GM19238 (cell line): ENCODE results near the gene TBC1D5.
"Not testable (repeated sequence)": the region's sequence is repeated elsewhere in the genome, so short reads cannot be mapped to it uniquely, and the experiment has no call there.

Experiments
- DNase-seq: peaks from one replicate; pipeline ENCODE4 v3.0.0; 2011; ENCODE audit warnings: low spot score; ENCODE audit not compliant: insufficient read length

Gene TBC1D5

DNA sequence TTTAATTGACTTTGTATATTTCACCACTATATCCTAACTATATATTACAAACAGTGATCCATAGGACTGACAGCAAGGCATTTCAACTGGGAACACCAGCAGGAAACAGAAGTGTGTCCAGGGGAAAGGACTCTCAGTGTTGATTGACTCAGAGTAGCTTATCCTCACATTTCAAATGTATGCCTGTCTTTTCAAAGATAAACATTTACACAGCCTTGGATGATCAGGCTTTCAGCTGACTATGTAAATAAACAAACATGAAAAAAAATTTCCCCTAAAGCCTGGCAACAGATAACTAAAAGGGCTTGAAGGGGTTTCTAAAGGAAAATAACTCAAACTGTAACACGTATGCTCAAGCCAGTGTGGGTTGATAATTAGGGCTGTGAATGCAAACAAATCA, 321.8 kb downstream of the TBC1D5 start:
- DNase-seq, result no peak

DNA sequence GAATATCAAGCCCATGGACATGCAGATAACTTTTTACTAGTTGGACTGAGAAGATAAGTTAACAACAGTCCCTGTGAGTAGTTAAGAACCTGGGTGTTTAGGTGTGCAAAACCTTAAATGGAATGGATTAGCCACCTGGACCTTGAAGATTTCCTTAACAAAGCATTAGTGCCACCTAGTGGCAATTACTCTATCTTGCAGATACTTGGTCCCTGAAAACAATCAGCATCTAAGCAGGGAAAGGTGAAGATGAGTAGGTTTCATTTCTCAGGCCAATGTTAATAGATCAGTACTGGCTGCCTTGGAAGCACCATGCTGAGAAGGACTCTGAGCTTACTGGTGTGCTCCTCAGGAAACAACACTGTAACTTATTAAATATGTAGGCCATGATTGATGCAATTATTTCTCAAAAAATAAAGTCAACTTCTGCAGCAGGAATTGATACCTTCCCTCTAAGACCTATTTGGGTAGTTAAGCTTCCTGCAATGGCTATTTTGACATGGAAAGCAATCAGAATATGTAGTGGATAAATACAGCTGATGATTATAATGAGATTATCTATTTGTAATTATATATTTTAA, 329.4 kb downstream of the TBC1D5 start:
- DNase-seq, result no peak

DNA sequence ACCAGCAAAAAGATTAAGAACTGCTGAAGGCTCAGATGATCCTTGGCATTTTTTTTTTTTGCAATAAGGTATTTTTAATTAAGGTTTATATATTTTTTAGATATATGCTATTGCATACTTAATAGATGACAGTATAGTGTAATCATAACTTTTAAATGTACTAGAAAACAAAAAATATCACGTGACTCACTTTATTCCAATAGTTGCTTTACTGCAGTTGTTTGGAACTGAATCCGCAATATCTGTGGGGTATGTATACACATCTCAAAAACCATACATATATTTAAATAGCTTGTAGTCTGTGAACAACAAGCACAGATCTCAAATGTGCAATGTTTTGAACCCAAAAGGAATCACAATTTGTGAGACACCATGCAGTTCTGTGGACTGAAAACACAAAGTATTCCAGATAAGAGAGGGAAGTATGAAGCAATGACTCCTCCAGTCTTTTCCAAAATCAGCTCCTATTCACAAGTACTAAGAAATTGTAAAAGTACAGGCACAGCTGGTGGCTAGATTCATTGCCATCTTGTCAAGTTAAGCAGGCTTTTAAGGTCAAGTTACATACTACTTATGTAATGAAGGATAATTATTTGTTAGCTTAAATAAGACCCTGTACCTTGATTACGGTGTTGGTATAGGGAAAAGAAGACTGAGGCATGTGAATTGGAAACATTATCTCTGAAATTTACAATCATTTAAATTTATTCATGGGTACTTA, 331.1 kb downstream of the TBC1D5 start:
- no peak for DNase-seq

DNA sequence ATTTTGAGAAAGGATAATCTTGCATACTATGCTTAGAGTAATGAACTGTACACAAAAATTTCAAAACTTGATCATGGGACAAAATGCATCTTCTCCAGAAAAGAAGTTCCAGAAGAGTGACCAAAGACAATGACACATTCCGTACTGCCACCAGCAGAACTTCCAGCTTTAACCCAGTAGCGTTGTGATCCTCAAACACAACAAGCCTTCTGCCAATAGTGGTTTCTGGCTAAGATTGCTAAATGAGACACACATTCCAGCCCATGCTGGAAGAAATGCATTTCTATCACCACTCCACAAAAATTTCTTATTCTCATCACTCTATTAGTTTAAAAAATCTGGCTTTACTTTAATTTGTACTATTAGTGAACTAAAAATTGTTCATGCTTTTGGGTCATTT, 334.9 kb downstream of the TBC1D5 start:
- no peak for DNase-seq

DNA sequence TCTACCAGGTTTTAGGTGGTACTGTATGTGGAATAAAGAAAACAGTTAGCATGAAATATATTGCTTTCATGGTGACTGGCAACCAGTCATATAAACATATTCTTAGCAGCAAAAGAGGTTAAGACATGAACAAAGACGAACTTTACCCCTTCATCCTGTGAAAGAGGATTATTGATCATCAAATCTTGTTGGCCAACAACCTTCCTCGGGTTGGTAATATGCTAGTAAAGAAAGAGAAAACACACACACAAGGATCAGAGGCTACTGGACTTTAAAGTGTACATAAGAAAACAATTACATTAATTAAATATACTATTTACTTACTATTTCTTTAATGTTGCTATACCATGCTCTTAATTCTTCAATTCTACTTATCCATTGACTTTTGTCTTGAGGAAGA, 337.9 kb downstream of the TBC1D5 start:
- no peak for DNase-seq

DNA sequence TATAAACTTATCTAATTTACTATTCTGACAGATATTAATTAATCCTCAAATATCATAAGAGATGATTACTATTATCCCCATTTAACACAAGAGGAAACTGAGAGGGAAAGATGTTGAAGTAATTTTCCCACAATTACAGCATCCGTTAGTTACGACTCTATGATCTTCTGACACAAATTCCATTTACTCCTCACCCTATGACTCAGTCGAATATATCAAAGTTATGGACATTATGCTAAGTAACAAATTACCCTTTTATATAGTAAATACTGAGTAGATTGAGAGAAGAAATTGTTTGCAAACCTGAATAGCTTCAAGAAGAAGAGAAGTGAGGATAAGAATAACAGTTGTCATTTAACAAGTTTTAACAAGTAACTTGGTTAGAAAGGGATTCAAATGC, 340.0 kb downstream of the TBC1D5 start:
- DNase-seq, result no peak

DNA sequence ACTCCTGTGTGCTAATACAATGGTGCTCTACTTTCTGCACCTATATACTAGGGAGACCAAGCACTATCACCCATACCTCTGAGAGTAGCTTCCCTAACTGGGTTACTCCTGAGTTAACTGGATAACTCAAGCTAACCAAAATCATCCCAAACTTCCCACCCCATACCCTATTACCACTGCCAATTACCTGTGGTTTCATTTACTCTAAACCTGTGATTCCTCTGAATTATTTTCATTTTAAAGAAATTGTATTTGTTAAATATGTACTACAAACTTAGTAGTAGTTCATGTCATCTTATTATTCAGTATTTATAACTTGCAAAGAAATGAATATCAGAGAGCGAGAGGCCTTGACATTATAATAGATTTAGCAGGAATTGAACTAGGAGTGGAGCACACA, 340.5 kb downstream of the TBC1D5 start:
- DNase-seq, result no peak

DNA sequence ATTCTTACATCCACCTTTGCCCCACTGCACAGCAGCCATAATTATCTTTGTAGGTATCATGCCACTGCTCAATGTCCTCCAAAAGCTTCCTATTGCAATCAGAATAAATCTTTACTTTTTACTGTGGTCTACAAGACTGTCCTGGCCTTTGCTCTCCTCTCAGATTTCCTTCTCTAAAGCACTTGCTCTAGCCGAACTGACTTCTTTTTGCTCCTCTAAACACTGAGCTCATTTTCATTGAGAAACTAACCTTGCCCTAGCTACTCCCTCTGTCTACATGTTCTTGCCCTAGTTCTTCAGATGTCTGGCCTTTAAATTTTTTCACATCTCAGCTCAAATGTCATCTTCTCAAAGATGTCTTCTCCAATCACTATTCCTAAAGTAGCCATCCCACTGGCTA, 342.8 kb downstream of the TBC1D5 start:
- DNase-seq, result no peak

DNA sequence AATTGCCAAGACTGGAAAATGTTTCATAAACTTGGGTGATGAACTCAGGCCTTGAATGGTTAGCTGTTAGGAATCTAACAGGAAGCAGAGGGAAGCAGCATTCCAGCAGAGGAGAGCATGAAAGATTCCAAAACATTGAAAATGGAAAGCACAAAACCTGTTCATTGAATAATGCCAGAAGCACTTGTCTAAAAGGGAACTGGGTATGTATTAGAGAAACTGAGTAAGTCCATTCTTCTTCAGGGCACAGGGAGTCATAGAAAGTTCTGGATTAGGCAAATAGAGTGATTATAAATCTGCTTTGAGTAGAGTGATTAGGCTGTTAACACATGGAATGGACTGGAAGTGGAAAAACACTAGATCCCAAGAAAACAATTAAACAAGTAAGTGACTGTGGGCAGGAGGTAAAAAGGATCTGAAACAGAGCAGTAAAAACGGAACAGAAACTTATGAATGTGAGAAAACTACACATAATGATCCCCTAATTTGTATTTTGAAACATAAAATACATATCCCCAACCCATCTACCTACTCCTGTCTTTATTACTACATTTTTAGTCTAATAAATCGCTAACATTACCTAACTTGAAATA, 343.4 kb downstream of the TBC1D5 start:
- no peak for DNase-seq

DNA sequence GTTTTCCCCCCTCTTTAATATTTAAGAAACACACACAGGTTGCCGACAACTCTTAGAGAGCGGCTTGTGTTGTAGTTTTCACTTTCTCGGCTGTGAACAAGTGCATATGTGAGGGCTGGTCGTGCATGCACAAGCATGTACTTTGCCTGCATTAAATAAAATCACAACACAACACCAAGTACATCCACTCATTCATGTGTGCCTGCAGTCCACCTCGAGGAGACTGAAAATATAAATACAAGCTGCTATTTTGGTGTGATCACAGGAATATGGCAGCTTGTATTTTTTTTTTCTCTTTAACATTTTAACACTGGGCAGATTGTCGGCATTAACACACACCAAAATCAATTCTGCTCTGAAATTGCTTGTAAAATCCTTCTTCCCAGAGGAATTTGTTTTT, 346.4 kb downstream of the TBC1D5 start:
- no peak for DNase-seq

DNA sequence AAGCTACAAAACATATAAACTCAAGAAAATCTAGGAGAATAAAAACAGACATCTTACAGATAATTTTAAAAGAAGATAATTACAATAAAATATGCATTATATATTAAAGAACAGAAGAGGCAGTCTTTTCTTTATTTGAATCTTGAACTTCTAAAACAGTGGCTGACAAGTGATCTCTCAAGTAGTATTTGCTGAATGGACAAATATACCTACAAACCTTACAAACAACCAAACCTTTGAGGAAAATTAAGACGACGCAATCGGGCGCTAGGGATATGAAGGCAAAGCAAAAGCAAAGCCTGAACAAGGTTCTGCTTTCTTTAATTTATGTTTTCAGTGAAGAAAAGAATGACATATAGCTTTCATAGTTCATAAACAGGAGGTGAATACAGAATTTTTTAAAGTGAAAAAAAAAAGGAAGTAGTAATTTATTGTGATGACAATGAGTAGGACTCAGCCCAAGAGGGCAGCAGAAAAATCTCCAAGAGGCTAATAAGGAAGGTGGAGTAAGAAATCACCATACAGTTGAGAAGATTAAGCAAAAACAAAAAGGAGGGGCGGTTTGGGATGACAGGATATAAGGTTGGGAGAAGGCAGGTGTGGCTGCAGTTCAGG, 347.8 kb downstream of the TBC1D5 start:
- no peak for DNase-seq

DNA sequence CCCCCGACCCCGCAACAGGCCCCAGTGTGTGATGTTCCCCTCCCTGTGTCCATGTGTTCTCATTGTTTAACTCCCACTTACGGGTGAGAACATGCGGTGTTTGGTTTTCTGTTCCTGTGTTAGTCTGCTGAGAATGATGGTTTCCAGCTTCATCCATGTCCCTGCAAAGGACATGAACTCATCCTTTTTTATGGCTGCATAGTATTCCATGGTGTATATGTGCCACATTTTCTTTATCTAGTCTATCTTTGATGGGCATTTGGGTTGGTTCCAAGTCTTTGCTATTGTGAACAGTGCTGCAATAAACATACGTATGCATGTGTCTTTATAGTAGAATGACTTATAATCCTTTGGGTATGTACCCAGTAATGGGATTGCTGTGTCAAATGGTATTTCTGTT, 349.9 kb downstream of the TBC1D5 start:
- DNase-seq, result not testable (repeated sequence)

DNA sequence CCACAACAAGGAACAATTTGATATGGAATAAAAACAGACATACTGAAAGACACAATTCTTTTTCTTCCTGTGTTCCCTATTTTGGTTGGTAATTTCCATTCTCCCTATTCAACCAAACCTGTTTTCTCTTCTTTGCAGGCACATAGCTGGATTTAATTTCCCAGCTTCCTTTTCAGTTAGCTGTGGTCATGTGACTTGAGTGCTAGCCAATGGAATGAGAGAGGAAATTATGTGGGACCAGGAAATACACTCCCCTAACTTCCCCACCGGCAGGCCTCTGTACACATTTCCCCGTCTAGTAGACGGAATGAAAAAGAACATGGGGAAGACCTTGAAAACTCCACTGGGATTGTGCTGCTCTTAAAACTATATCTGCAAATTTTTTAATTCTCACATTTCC, 351.6 kb downstream of the TBC1D5 start:
- DNase-seq, result no peak

DNA sequence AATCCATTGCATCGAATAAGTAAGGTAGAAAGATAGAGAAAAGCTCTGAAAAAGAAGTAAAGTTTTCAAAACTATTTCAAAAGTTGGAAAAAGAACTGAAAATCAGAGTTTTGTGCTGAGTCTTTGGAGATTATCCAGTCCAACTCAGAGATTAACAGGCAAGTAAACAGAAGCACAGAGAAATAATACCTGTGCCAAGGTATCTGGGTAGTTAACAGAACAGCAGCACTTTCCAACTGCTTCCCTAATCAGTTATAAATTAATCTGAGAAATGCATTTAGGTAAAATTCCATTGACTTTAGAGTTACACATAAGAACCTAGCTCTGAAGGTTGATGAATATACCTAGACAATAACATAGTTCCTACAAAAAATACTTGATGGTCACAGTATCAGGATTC, 355.3 kb downstream of the TBC1D5 start:
- no peak for DNase-seq

DNA sequence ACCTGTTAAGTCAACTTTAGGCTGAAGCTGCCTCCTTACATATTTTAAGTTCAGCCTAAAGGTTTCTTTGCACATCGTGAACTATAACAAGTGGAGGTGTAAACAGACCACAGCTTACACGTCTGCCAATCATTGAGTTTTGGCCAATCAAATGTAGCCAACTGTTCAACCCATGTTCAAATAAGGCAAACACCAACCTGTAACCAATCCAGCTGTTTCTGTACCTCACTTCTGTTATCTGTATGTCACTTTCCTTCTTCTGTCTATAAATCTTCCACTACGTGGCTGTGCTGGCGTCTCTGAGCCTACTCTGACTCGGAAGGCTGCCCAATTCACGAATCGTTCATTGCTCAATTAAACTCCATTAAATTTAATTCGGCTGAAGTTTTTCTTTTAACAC, 356.0 kb downstream of the TBC1D5 start:
- DNase-seq, result no peak

DNA sequence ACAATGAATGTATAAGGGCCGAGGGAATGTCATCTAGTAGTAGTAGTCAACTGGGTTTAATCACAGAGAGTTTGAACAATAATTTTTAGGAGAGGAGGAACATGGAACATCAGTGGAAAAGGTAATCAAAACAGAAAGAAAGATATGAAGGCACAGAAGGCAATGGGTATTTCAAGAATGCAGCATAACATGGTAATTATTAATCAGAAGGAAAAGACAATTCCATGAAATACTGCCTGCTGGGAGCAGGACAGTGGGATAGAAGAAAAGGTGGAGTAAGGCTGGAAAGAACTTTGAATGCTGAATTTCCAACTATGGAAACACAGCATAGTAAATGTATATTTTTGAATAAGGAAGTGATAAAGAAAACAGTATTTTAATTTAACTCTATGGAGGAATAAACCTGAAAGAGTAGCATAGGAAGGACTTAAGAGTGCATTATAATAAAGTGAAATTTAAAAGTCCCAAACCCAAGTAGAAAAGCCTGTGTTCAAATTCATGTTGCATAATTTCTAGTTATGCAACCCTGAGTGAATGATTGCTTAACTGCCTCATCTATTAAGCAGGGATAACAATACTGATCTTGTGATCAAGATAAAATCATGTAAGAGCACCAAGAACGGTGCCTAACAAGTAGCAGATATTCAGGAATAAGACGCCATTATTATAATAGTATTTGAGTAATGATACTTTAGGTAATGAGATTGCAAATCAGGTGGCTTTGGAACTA, 357.7 kb downstream of the TBC1D5 start:
- no peak for DNase-seq

DNA sequence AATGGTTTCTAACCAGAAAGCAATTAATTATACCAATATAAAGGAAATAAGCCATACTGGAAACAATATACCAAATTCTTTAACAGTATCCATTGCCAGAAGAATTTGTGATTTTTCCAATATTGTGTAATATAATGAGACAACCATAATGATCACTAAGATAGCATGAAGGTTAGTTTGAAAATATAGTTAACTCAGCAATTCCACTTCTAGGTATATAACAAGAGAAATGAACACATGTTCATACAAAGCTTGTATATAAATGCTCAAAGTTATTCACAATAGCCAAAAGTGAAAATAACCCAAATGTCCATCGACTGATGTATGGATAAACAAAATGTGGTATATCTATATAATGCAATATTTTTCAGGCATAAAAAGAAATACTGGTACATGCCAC, 369.1 kb downstream of the TBC1D5 start:
- DNase-seq, result no peak

DNA sequence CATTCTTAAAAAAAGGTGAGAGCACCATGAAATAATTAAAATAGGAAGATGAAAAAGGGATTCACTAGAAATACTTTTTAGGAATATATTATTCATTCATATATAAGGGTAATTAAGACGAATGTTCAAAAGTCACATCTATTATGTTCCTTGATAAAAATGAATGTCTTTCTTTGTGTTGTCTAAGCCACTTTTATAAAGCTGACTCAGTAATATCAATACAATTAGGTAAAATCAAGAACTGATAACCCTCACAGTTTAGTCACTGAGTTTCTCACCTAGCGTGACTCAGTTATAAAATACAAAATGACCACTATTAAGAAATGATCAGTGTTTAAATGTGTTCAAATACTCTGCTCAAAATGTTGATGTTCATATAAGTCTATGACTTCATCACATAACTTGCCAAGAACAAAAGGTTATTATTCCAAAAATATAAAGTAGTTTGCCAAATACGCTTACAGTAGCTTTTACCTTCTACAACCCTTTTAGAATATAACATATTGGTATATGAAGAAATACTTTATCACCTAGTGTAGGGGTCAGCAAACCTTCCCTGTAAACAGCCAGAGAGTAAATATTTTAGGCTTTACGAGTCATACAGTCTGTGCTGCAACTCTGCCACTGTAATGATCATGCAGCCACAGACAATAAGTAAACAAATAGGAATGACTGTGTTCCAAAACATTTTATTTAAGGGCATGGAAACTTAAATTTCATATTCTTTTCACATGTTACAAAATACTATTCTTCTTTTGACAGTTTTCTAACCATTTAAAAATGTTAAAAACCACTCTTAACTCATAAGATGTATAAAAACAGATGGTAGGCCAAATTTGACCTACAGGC, 369.8 kb downstream of the TBC1D5 start:
- no peak for DNase-seq

DNA sequence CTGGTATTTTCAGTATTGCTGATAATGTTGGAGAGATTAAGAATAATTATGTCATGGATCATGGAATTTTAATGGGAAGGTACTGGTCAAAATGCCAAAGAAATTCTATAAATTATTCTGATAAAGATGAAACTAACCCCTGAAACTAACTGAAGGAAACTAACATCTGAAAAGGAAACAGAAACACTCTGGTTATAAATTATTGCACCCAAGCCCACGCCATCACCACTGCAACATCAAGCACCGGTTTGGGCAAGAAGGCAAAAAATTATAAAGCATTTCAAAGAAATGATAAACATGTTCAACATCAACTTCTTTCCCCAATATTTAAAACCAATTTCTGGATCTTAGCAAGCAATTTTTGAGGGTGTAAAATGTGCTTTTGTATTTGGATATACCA, 372.5 kb downstream of the TBC1D5 start:
- no peak for DNase-seq

DNA sequence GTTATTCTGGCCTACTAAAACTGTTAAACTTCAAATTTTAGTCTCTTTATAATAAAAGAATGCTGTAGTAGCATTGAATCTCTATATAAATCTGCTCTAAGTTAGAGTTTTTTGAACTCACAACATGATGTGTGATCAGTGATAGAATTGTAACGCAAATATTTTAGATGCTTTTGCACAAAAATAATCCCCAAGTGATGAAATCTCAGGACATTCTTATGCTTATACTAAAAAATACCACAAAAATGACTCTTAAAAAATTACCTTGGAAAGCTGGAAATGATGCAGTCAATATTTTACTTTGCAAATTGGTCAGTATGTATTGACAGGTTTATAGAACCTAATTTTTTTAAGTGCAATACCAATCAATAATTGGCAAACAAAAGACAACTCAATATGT, 375.3 kb downstream of the TBC1D5 start:
- DNase-seq, result no peak

DNA sequence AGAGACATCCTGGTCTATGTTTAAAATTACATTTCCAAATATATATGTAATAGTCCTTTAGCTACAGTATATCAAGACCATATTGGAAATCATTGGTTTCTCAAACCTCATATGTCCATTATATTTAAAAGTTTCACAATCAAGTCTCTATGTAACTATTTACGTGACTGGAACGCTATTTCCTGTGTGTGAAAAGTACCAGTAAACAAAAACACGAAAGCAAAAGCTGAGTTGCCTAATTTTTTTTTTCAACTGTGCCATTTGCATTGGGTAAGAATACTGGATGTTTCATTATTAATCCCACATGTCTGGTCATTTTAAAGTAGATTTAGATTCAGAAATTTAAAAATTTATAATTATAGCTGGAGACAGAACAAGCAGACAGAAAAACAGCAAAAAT, 381.4 kb downstream of the TBC1D5 start:
- no peak for DNase-seq
